Endothelial cell of umbilical vein (primary cell): ENCODE data around the gene C17orf114.
A peak's percentile ranks its signal among the peaks of the same experiment; 100 is the strongest.

Source experiments
- BruUV-seq: library from RNA; stranded (reverse); fragments of 400-500 nt; replicated peaks from 2 replicates; lab custom pipeline; 2021; lab: Mats Ljungman, UMichigan
- CTCF ChIA-PET: fragments of 300-600, 350-600 bp; sonication (Branson Sonifier 250); formaldehyde crosslinking; loops from one replicate; lab custom pipeline; 2021; ENCODE audit warnings: antibody characterized with exemption, inconsistent platforms; lab: Charles Lee
- POLR2A ChIA-PET: fragments of 300-600, 350-600 bp; sonication (Branson Sonifier 250); formaldehyde crosslinking; loops from one replicate; lab custom pipeline; 2021; ENCODE audit warnings: antibody characterized with exemption, inconsistent platforms; lab: Charles Lee
- DNase-seq: peaks from one replicate; pipeline ENCODE4 v3.0.0-alpha.2; 2011; ENCODE audit warnings: low read depth, low spot score
- FAIRE-seq: peaks from 2 replicates; lab custom pipeline; 2011; peaks lifted over from hg19 to GRCh38; lab: Jason Lieb, UNC
- H2AFZ ChIP-seq: 2 replicates; pipeline ENCODE4 v1.6.0; 2012; ENCODE audit warnings: low read depth, low read length, control low read depth, inconsistent platforms
- H3K27ac ChIP-seq: 2 replicates; pipeline ENCODE4 v1.5.1; 2011; ENCODE audit warnings: low read depth, mild to moderate bottlenecking, control low read depth, low read length, moderate library complexity; ENCODE audit not compliant: insufficient read depth
- H3K27me3 ChIP-seq, 2 experiments: 2 replicates each; pipeline versions ENCODE4 v1.6.0 to v1.6.1; 2011; ENCODE audit warnings: low read length in 2 of 2, mixed read lengths in 1 of 2; ENCODE audit not compliant: control insufficient read depth in 2 of 2, insufficient read depth in 2 of 2
- H3K36me3 ChIP-seq, 2 experiments: 2 replicates in 1 of 2; 3 replicates in 1 of 2; pipeline ENCODE4 v1.5.1; 2011; ENCODE audit warnings: low read length in 2 of 2, mild to moderate bottlenecking in 1 of 2, moderate library complexity in 1 of 2; ENCODE audit not compliant: control insufficient read depth in 2 of 2, insufficient read depth in 2 of 2; ENCODE audit errors: extremely low read depth in 1 of 2
- H3K4me1 ChIP-seq: 3 replicates; pipeline ENCODE4 v1.5.1; 2011; ENCODE audit warnings: mild to moderate bottlenecking, low read length; ENCODE audit not compliant: control insufficient read depth, insufficient read depth; ENCODE audit errors: extremely low read depth
- H3K4me2 ChIP-seq: 2 replicates; pipeline ENCODE4 v1.6.1; 2011; ENCODE audit warnings: low read length, control low read depth, mixed read lengths; ENCODE audit not compliant: insufficient read depth
- H3K4me3 ChIP-seq, 3 experiments: fragments of 200-600 bp in 1 of 3; sonication (generic), shearing (Covaris generic) in 1 of 3; replicated peaks in 1 of 3; 2 replicates each; pipeline ENCODE4 v1.5.1; 2011 to 2016; ENCODE audit warnings: control low read depth in 3 of 3, low read length in 3 of 3, mild to moderate bottlenecking in 2 of 3, inconsistent platforms in 1 of 3, low read depth in 1 of 3, moderate library complexity in 1 of 3; ENCODE audit not compliant: insufficient read depth in 1 of 3
- H3K79me2 ChIP-seq: 2 replicates; pipeline ENCODE4 v1.6.0; 2012; ENCODE audit warnings: low read length, inconsistent platforms; ENCODE audit not compliant: control insufficient read depth, insufficient read depth
- H3K9ac ChIP-seq: replicated peaks from 2 replicates; pipeline ENCODE3; 2011; ENCODE audit warnings: low read length, control low read depth; ENCODE audit not compliant: insufficient read depth; ENCODE audit errors: extremely low read depth
- H3K9me1 ChIP-seq: replicated peaks from 3 replicates; pipeline ENCODE4 v1.6.0; 2011; ENCODE audit warnings: mild to moderate bottlenecking, low read length; ENCODE audit not compliant: control insufficient read depth, insufficient read depth; ENCODE audit errors: extremely low read depth
- H3K9me3 ChIP-seq: replicated peaks from 2 replicates; pipeline ENCODE4 v1.5.1; 2012; ENCODE audit warnings: low read length, inconsistent platforms; ENCODE audit not compliant: control insufficient read depth, insufficient read depth
- H4K20me1 ChIP-seq: replicated peaks from 2 replicates; pipeline ENCODE3; 2011; ENCODE audit warnings: mild to moderate bottlenecking, low read length; ENCODE audit not compliant: control insufficient read depth, insufficient read depth; ENCODE audit errors: extremely low read depth
- EZH2 ChIP-seq: IDR thresholded peaks from 2 replicates; pipeline ENCODE4 v1.6.1; 2012; ENCODE audit warnings: borderline replicate concordance, low read depth, mild to moderate bottlenecking, moderate library complexity, low read length, inconsistent platforms; ENCODE audit not compliant: severe bottlenecking
- GATA2 ChIP-seq: IDR thresholded peaks from 2 replicates; pipeline ENCODE4 v1.7.0; 2011; ENCODE audit warnings: low read depth, mild to moderate bottlenecking, moderate library complexity, mixed read lengths, low read length; ENCODE audit not compliant: insufficient read length, insufficient read depth
- JUN ChIP-seq: IDR thresholded peaks from 2 replicates; pipeline ENCODE4 v1.6.1; 2011; ENCODE audit warnings: borderline replicate concordance, low read depth; ENCODE audit not compliant: insufficient read length, insufficient read depth
- MYC ChIP-seq: IDR thresholded peaks from one replicate; pipeline ENCODE4 v1.6.1; 2011; ENCODE audit warnings: mild to moderate bottlenecking, low read depth, low read length
- POLR2A ChIP-seq: IDR thresholded peaks from 2 replicates; pipeline ENCODE4 v1.6.1; 2012; ENCODE audit warnings: low read depth, mild to moderate bottlenecking, control low read depth, low read length
- POLR2AphosphoS5 ChIP-seq: IDR thresholded peaks from 2 replicates; pipeline ENCODE4 v1.6.1; 2012; ENCODE audit warnings: low read depth, mild to moderate bottlenecking, control low read depth, low read length, moderate library complexity; ENCODE audit not compliant: insufficient read depth
- dilution Hi-C: fragments of 300-500 bp; cut with MboI; formaldehyde crosslinking; loops from one replicate; pipeline ENCODE4 v1.15.0; 2019; ENCODE audit warnings: low sequenced_read_pairs; ENCODE audit not compliant: extremely low pct_ligation_motif_present
- intact Hi-C: fragments of 100-400 bp; cut with micrococcal nuclease; formaldehyde crosslinking; loops from one replicate; pipeline ENCODE4 v1.10.0; 2022
- TF ChIP-seq, protein P1 (sequence below), 2 donors: IDR thresholded peaks; 1 replicate in 1 of 2; 2 replicates in 1 of 2; pipeline ENCODE4 v1.5.1; 2011; ENCODE audit warnings: low read length in 2 of 2, mild to moderate bottlenecking in 2 of 2, moderate library complexity in 2 of 2, control low read depth in 1 of 2, inconsistent platforms in 1 of 2, low read depth in 1 of 2; ENCODE audit not compliant: insufficient read depth in 1 of 2; ENCODE audit errors: extremely low read depth in 1 of 2
- TF ChIP-seq, protein P2 (sequence below): IDR thresholded peaks from 2 replicates; pipeline ENCODE4 v1.6.1; 2011; ENCODE audit not compliant: insufficient read depth, insufficient read length

C17orf114 gene

DNA sequence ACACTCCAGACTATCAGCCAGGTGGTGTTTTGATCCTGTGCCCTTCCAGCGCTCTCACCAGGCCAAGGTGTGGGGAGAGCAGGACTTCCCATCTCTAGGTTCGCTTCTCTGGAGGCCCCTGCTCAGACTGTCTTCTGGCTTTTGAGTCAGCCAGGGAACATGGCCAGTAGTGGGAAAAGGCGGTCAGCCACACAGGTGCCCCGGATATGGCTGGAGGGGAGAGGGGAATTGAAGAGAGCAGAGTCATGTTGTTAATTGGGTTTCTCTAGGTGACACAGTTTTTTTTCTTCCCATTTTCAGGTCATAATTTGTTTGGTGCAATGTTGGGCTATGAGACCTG is 32.5 kb upstream of the C17orf114 start:
- Histone ChIP-seq H3K4me3 (peak overlapping the region in 2 of 3 experiments; percentile 77 to 79), H3K36me3 (peaks cover 0 to 7% of the 10 kb centered on the region in 2 experiments), H3K9ac (peak overlapping the region; percentile 90), H2AFZ (no peak overlapping the region), H4K20me1 (no peaks in the 10 kb centered on the region), H3K79me2 (peaks cover 50% of the 10 kb centered on the region), H3K4me2 (peak overlapping the region; percentile 86), H3K27ac (no peak overlapping the region), H3K9me3 (no peaks in the 10 kb centered on the region), H3K4me1 (peaks cover 12% of the 10 kb centered on the region), H3K9me1 (no peaks in the 10 kb centered on the region), H3K27me3 (no peaks in the 10 kb centered on the region)
- POLR2A ChIA-PET: no interaction called here
- TF ChIP-seq MYC (no peak), POLR2AphosphoS5 (no peak), POLR2A (no peak)
- TF ChIP-seq, protein P1, sequence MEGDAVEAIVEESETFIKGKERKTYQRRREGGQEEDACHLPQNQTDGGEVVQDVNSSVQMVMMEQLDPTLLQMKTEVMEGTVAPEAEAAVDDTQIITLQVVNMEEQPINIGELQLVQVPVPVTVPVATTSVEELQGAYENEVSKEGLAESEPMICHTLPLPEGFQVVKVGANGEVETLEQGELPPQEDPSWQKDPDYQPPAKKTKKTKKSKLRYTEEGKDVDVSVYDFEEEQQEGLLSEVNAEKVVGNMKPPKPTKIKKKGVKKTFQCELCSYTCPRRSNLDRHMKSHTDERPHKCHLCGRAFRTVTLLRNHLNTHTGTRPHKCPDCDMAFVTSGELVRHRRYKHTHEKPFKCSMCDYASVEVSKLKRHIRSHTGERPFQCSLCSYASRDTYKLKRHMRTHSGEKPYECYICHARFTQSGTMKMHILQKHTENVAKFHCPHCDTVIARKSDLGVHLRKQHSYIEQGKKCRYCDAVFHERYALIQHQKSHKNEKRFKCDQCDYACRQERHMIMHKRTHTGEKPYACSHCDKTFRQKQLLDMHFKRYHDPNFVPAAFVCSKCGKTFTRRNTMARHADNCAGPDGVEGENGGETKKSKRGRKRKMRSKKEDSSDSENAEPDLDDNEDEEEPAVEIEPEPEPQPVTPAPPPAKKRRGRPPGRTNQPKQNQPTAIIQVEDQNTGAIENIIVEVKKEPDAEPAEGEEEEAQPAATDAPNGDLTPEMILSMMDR (IDR thresholded peaks at IDR 0.05; ENCODE audit: extremely low read depth in 1 of 2, insufficient read depth in 1 of 2, low read depth in 1 of 2, low read length in 2 of 2): no peak
- dilution Hi-C loops (no loop called here), intact Hi-C loops (loop anchor here (1.0 kb wide), 2 partner anchors 24 to 48 kb away; no protein-coding TSS in a partner anchor)
- CTCF ChIA-PET: interaction anchor here (1.0 to 2.1 kb wide), 5 partner anchors 24 to 75 kb away, joined by 3 to 8 read pairs (median 6); partner anchors contain the start of gene PLD2
- no peak for DNase-seq
- no peak for FAIRE-seq
- BruUV-seq: no TSS peak

DNA sequence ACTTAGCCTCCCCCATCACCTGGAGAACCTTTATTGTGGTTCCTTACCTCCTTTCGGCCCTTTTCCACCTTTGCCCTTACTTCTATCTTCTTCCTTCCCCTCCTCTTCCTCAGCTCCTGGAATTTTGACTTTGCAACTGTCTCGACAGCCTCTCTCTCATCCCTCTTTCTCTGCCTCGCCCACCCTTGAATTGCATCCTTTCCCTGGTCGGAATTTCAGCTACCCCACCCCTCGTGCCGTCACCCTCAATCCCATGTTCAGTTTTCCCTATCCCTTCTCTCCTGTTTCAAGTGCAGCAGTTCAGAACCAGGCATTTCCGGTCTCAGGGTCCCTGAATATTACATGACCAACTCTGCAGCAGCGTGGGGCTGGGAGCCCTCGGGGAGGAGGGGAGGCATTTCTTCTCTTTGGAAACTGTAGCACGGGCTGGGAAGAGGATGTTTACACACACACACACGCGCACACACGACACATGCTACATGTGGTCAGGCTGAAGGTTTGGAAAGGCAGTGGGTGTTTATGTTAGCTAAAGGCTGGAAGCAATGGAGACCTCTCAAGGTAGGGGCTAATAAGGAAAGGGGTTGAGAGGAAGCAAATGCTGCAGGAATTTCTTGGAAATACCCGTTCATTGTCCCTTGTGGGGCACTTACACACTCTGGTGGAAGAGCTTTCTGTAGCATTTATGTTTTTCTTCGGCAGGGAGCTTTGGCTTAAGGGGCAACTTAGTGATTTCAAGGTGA is 32.0 kb upstream of the C17orf114 start:
- H4K20me1 ChIP-seq: no peaks in the 10 kb centered on the region
- peak overlapping the region; percentile 86 for H3K4me2 ChIP-seq
- no peaks in the 10 kb centered on the region for H3K9me3 ChIP-seq
- TF ChIP-seq, protein P2, sequence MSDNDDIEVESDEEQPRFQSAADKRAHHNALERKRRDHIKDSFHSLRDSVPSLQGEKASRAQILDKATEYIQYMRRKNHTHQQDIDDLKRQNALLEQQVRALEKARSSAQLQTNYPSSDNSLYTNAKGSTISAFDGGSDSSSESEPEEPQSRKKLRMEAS: no peak
- TF ChIP-seq, protein P1 (IDR thresholded peaks at IDR 0.05; ENCODE audit: extremely low read depth in 1 of 2, insufficient read depth in 1 of 2, low read depth in 1 of 2, low read length in 2 of 2): no peak
- no peak for TF ChIP-seq GATA2
- TF ChIP-seq POLR2A: no peak
- no peak for TF ChIP-seq EZH2
- no peak for TF ChIP-seq POLR2AphosphoS5
- TF ChIP-seq JUN: no peak
- ChIA-PET CTCF (interaction anchor here (1.0 to 2.1 kb wide), 6 partner anchors 24 to 124 kb away, joined by 3 to 8 read pairs (median 5); partner anchors contain the start of genes ARRB2 and PLD2), POLR2A (no interaction called here)
- intact Hi-C loops: loop anchor here (1.0 kb wide), 2 partner anchors 24 to 48 kb away; no protein-coding TSS in a partner anchor
- H3K4me1 ChIP-seq: peaks cover 12% of the 10 kb centered on the region
- DNase-seq (peak; percentile 55), FAIRE-seq (peak; percentile 72)
- peak overlapping the region; percentile 67 to 79 (median 77) for H3K4me3 ChIP-seq
- peak overlapping the region; percentile 90 for H3K9ac ChIP-seq
- no peak overlapping the region for H3K27ac ChIP-seq
- H3K9me1 ChIP-seq: no peaks in the 10 kb centered on the region
- no peaks in the 10 kb centered on the region for H3K27me3 ChIP-seq
- dilution Hi-C loops: no loop called here
- TSS peak; percentile 41 for BruUV-seq
- H2AFZ ChIP-seq: peak overlapping the region; percentile 82
- peaks cover 0 to 7% of the 10 kb centered on the region in 2 experiments for H3K36me3 ChIP-seq
- peaks cover 45% of the 10 kb centered on the region for H3K79me2 ChIP-seq
